GM19023 (cell line): ENCODE data around the gene C4BPA.

ENCODE experiments used
- ATAC-seq: cut with Tn5 transposase; IDR thresholded peaks from one replicate; pipeline ENCODE4 v1.9.1; 2021; ENCODE audit warnings: mild to moderate bottlenecking, moderate library complexity; ENCODE audit not compliant: unreplicated experiment

The C4BPA gene

GRCh38 chr1:207179036-207179435 lies 75.0 kb downstream of the C4BPA start:
- no peak for ATAC-seq

GRCh38 chr1:207181847-207182246 lies 77.8 kb downstream of the C4BPA start:
- no peak for ATAC-seq

- no peak for ATAC-seq
Measured at GRCh38 chr1:207186503-207186902, 82.5 kb downstream of the C4BPA start.

DNA sequence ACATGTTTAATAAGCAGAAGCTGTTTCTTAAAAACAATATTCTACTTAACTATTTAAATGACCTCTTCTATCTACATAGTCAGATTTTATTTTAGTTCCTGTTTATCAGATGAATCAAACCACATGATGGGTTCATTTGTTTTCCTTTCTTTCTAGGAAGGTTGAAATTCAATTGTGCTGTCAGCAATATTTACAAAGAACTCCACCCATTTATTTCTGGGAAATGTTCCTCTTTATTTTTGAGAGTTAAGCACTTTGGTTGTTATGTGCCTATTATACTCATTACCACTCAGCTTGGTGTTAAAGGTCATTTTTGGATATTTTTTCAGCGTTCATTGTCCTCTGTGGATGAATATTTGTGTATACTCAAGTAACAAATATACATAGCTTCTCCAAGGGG lies 84.9 kb downstream of the C4BPA start:
- no peak for ATAC-seq

- ATAC-seq: no peak
Measured at GRCh38 chr1:207191061-207191460, 87.0 kb downstream of the C4BPA start.

DNA sequence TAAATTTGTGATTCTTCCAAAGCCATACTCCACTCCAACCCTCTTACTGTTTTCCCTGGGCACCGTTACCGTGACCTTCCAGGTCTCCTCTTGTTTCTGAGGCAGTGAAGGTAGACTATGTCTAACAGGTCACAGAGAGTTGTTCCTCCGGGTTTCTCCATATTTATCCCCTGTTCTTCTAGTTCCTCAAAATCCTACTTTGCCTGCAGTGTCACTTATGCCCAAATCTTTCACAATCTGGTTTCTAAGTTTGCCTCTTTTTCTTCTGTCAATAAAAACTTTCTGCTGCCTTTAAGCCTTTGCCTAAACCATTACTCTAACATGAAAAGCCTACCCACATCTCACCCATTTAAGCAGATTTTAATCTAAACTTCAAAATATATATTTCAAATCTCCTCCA lies 87.7 kb downstream of the C4BPA start:
- ATAC-seq: no peak

DNA sequence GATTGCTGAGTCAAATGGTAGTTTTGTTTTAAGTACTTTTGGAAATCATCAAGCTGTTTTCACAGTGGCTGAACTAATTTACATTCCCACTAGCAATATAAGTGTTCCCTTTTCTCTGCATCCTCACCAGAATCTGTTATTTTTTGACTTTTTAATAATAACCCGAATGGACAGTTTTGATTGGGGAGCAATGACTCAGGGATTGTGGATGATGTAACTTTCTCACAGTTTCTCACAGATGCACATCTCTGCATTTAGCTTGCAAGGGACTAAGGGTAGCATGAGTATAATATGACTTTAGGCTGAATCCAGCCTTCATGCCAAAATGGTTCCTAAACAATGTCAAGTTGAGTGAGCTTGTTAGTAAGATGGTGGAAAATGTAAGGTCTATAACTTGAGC lies 90.2 kb downstream of the C4BPA start:
- ATAC-seq: no peak
